Left lung (tissue), 10 donors: ENCODE results near the gene GPD1. TPM values are rescaled to one million over a fixed set of nuclear protein-coding genes. Genes with fewer than 3 reads are reported as not detected.

ENCODE experiments used
- ATAC-seq: fragments of 200-7000 bp; cut with Tn5 transposase; one replicate; pipeline ENCODE4 v1.9.1; 2020; ENCODE audit warnings: moderate library complexity
- DNase-seq, 4 donors: peaks; one replicate each; pipeline ENCODE4 v3.0.0-alpha.2; 2013 to 2020
- H3K27ac ChIP-seq, 2 donors: fragments of 200-600 bp; sonication (generic) in 1 of 2; one replicate each; pipeline versions ENCODE4 v1.5.0 to v1.8.0; 2020 to 2021
- H3K27me3 ChIP-seq, 2 donors: fragments of 200-600 bp; sonication (generic) in 1 of 2; one replicate each; pipeline versions ENCODE4 v1.5.0 to v1.8.0; 2020 to 2021
- H3K36me3 ChIP-seq, 2 donors: fragments of 200-600 bp; sonication (generic) in 1 of 2; one replicate each; pipeline versions ENCODE4 v1.5.0 to v1.8.0; 2020 to 2021
- H3K4me1 ChIP-seq, 2 donors: fragments of 200-600 bp; one replicate each; pipeline ENCODE4 v1.8.0; 2021
- H3K4me3 ChIP-seq, 2 donors: fragments of 200-600 bp; sonication (generic) in 1 of 2; one replicate each; pipeline versions ENCODE4 v1.5.0 to v1.8.0; 2020 to 2021; ENCODE audit warnings: mild to moderate bottlenecking in 1 of 2
- H3K9me3 ChIP-seq, 2 donors: fragments of 200-600 bp; sonication (generic) in 1 of 2; one replicate each; pipeline versions ENCODE4 v1.5.0 to v1.8.0; 2020 to 2021
- CTCF ChIP-seq, 2 donors: fragments of 200-600 bp; sonication (generic) in 1 of 2; IDR thresholded peaks; one replicate each; pipeline versions ENCODE4 v1.5.0 to v1.8.0; 2021; ENCODE audit warnings: antibody characterized with exemption in 2 of 2
- intact Hi-C, 2 donors: fragments of 100-400 bp; cut with DNase I; formaldehyde crosslinking; loops; one replicate each; pipeline versions ENCODE4 v1.11.2 to v1.14.2; 2022
- polyA plus RNA-seq, 6 donors: library from polyadenylated mRNA; unstranded; fragments of 120-200 nt; gene quantifications; one replicate each; pipeline ENCODE4 v1.2.1, GENCODE V29; 2013; ENCODE audit not compliant: insufficient read length in 6 of 6
- total RNA-seq, 2 donors: library from RNA; stranded (reverse); fragmentation: NEBNext Ultra II Directional; extraction: Animal tissue kit (Norgen Biotek cat#: 25700); gene quantifications; one replicate each; pipeline ENCODE4 v1.2.1, GENCODE V29; 2021
- donor health status: DM: no; HTN: yes; CAD: no.
- donor health status: DM: no; HTN: no; CAD: no.

Gene GPD1
- total and polyA plus RNA-seq, 8 donors: 0.54 to 8.5 (median 0.74) TPM

GRCh38 chr12:50100561-50100960, 3.2 kb upstream of the GPD1 start:
- no peak for TF ChIP-seq CTCF (IDR thresholded peaks at IDR 0.05)
- intact Hi-C loops: no loop called here
- DNase-seq: no peak
- peaks cover 7 to 11% of the 10 kb centered on the region in 2 donors for H3K4me1 ChIP-seq
- H3K27ac ChIP-seq: no peak overlapping the region
- H3K27me3 ChIP-seq: no peaks in the 10 kb centered on the region
- H3K36me3 ChIP-seq: peaks cover 0 to 62% of the 10 kb centered on the region in 2 donors
- no peak for ATAC-seq
- H3K4me3 ChIP-seq: no peak overlapping the region
- no peaks in the 10 kb centered on the region for H3K9me3 ChIP-seq

- H3K27ac ChIP-seq: no peak overlapping the region
- no peak for DNase-seq
- intact Hi-C loops: no loop called here
- H3K4me1 ChIP-seq: peaks cover 7 to 11% of the 10 kb centered on the region in 2 donors
- peaks cover 0 to 50% of the 10 kb centered on the region in 2 donors for H3K36me3 ChIP-seq
- no peaks in the 10 kb centered on the region for H3K27me3 ChIP-seq
- H3K4me3 ChIP-seq: no peak overlapping the region
- no peaks in the 10 kb centered on the region for H3K9me3 ChIP-seq
- no peak for ATAC-seq
- peak in 1 of 2 donors; percentile 18 for TF ChIP-seq CTCF (IDR thresholded peaks at IDR 0.05)
Measured at GRCh38 chr12:50101663-50102062, 2.1 kb upstream of the GPD1 start.

- Histone ChIP-seq H3K27ac (no peak overlapping the region), H3K4me3 (no peak overlapping the region), H3K9me3 (no peaks in the 10 kb centered on the region), H3K27me3 (no peaks in the 10 kb centered on the region), H3K4me1 (peaks cover 7 to 11% of the 10 kb centered on the region in 2 donors), H3K36me3 (peaks cover 0 to 46% of the 10 kb centered on the region in 2 donors)
- peak in 1 of 4 donors; percentile 1 for DNase-seq
- TF ChIP-seq CTCF (IDR thresholded peaks at IDR 0.05): no peak
- ATAC-seq: no peak
- intact Hi-C loops: no loop called here
Measured at GRCh38 chr12:50102131-50102531, 1.7 kb upstream of the GPD1 start.

- peaks cover 7 to 11% of the 10 kb centered on the region in 2 donors for H3K4me1 ChIP-seq
- no peaks in the 10 kb centered on the region for H3K27me3 ChIP-seq
- no peak overlapping the region for H3K27ac ChIP-seq
- ATAC-seq (no peak), DNase-seq (peak in 1 of 4 donors; percentile 27)
- intact Hi-C loops: no loop called here
- no peak for TF ChIP-seq CTCF (IDR thresholded peaks at IDR 0.05)
- peaks cover 0 to 39% of the 10 kb centered on the region in 2 donors for H3K36me3 ChIP-seq
- no peak overlapping the region for H3K4me3 ChIP-seq
- no peaks in the 10 kb centered on the region for H3K9me3 ChIP-seq
Measured at GRCh38 chr12:50102646-50103309, 1.0 kb upstream of the GPD1 start.

- no peak for ATAC-seq
- H3K4me3 ChIP-seq: no peak overlapping the region
- peaks cover 0 to 34% of the 10 kb centered on the region in 2 donors for H3K36me3 ChIP-seq
- H3K9me3 ChIP-seq: no peaks in the 10 kb centered on the region
- intact Hi-C loops: no loop called here
- H3K27ac ChIP-seq: no peak overlapping the region
- TF ChIP-seq CTCF (IDR thresholded peaks at IDR 0.05): no peak
- no peaks in the 10 kb centered on the region for H3K27me3 ChIP-seq
- peaks cover 7 to 11% of the 10 kb centered on the region in 2 donors for H3K4me1 ChIP-seq
- no peak for DNase-seq
Measured at GRCh38 chr12:50103351-50103750, 457 bp upstream of the GPD1 start.
